C4-2B (cell line): ENCODE results near the gene BTK.

Experiments used
- H3K27ac ChIP-seq: fragments of 450-650 bp; 2 replicates; pipeline ENCODE4 v1.5.1; 2017
- CTCF ChIP-seq: fragments of 450-650 bp; conservative IDR thresholded peaks from 2 replicates; pipeline ENCODE4 v1.5.1; 2017; ENCODE audit warnings: mild to moderate bottlenecking
- ZFX ChIP-seq: fragments of 450-650 bp; IDR thresholded peaks from 2 replicates; pipeline ENCODE4 v1.6.1; 2017

BTK gene

GRCh38 chrX:101303790-101304189, 82.2 kb downstream of the BTK start:
- H3K27ac ChIP-seq: no peak overlapping the region
- TF ChIP-seq ZFX (no peak), CTCF (no peak)
